ENCODE results near the gene RAB15.

DNA sequence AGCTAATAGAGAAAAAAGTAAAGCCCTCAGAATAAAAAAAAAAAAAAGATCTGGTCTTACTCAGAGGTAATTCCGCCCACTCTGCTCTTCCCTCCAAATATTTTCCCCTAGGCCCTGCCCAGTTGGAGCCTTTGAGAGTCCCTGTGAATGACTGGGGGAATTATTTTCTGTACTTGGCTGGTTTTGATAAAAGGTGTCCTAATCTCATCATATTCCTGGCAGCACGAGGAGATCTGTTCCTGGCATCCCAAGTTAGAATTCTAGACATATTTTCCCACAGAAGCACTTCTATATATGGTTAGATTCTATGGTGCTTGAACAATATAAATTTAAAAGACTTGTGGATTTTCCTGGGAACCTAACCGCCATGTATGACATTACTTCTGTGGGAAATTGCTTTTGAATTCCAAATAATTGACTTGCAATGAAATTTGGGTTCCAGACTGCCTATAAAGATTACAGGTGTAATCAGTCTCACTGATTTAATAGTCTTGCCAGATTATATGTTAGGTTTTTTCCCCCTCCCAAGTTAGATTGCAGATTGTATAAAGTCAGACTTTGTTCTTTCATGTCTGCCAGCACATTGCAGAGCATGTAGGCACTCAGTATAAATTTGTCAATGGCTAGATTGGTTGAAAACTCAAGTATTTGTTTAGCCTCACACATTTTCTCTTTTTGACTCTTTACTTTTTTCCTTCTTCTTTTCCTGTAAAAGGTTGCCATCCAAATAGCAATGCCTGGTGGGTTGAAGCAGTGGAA, 41.9 kb downstream of the RAB15 start:
- TF ChIP-seq, protein P1, sequence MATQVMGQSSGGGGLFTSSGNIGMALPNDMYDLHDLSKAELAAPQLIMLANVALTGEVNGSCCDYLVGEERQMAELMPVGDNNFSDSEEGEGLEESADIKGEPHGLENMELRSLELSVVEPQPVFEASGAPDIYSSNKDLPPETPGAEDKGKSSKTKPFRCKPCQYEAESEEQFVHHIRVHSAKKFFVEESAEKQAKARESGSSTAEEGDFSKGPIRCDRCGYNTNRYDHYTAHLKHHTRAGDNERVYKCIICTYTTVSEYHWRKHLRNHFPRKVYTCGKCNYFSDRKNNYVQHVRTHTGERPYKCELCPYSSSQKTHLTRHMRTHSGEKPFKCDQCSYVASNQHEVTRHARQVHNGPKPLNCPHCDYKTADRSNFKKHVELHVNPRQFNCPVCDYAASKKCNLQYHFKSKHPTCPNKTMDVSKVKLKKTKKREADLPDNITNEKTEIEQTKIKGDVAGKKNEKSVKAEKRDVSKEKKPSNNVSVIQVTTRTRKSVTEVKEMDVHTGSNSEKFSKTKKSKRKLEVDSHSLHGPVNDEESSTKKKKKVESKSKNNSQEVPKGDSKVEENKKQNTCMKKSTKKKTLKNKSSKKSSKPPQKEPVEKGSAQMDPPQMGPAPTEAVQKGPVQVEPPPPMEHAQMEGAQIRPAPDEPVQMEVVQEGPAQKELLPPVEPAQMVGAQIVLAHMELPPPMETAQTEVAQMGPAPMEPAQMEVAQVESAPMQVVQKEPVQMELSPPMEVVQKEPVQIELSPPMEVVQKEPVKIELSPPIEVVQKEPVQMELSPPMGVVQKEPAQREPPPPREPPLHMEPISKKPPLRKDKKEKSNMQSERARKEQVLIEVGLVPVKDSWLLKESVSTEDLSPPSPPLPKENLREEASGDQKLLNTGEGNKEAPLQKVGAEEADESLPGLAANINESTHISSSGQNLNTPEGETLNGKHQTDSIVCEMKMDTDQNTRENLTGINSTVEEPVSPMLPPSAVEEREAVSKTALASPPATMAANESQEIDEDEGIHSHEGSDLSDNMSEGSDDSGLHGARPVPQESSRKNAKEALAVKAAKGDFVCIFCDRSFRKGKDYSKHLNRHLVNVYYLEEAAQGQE (IDR thresholded peaks at IDR 0.05; ENCODE audit: low read depth): no peak
- TF ChIP-seq NFIC (IDR thresholded peaks at IDR 0.05) (no peak), EP300 (IDR thresholded peaks at IDR 0.05; ENCODE audit: borderline replicate concordance) (no peak), CEBPB (IDR thresholded peaks at IDR 0.05) (no peak), CREB1 (IDR thresholded peaks at IDR 0.05; ENCODE audit: low read depth) (no peak), TEAD4 (IDR thresholded peaks at IDR 0.05) (no peak), RAD21 (IDR thresholded peaks at IDR 0.05; ENCODE audit: low read depth) (no peak), FOXM1 (IDR thresholded peaks at IDR 0.05; ENCODE audit: borderline replicate concordance, low read depth) (no peak), TCF12 (IDR thresholded peaks at IDR 0.05; ENCODE audit: low read depth) (no peak), TAF1 (IDR thresholded peaks at IDR 0.05; ENCODE audit: low read depth) (no peak), EGR1 (IDR thresholded peaks at IDR 0.05) (no peak)
- TF ChIP-seq, protein P2, sequence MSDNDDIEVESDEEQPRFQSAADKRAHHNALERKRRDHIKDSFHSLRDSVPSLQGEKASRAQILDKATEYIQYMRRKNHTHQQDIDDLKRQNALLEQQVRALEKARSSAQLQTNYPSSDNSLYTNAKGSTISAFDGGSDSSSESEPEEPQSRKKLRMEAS (IDR thresholded peaks at IDR 0.05): no peak

Measured in Ishikawa (cell line).